ENCODE data around the gene COL12A1.

GRCh38 chr6:75201021-75201420, 4.8 kb downstream of the COL12A1 start:
- TF ChIP-seq CTCF (IDR thresholded peaks at IDR 0.05) (no peak), POLR2A (IDR thresholded peaks at IDR 0.05) (no peak), EP300 (IDR thresholded peaks at IDR 0.05; ENCODE audit: low read depth) (no peak)

Data from transverse colon (tissue), 3 donors.